Endothelial cell (in vitro differentiated cells): Measurements from ENCODE around the gene FREM1. TPM values are rescaled to one million over a fixed set of nuclear protein-coding genes. Genes with fewer than 3 reads are reported as not detected.

Experiments
- DNase-seq: peaks from one replicate; pipeline ENCODE4 v3.0.0; 2021; ENCODE audit warnings: low spot score
- H3K27ac Mint-ChIP-seq: one replicate; pipeline ENCODE4 v1.8.0; 2021; ENCODE audit warnings: mixed read lengths, inconsistent platforms; ENCODE audit not compliant: unreplicated experiment
- H3K27me3 Mint-ChIP-seq: one replicate; pipeline ENCODE4 v1.8.0; 2021; ENCODE audit warnings: mild to moderate bottlenecking, moderate library complexity, mixed read lengths, inconsistent platforms; ENCODE audit not compliant: unreplicated experiment
- H3K36me3 Mint-ChIP-seq: one replicate; pipeline ENCODE4 v1.8.0; 2021; ENCODE audit warnings: mild to moderate bottlenecking, low read depth, mixed read lengths, inconsistent platforms; ENCODE audit not compliant: unreplicated experiment
- H3K4me1 Mint-ChIP-seq: one replicate; pipeline ENCODE4 v1.8.0; 2021; ENCODE audit warnings: mild to moderate bottlenecking, mixed read lengths, inconsistent platforms; ENCODE audit not compliant: unreplicated experiment
- H3K4me3 Mint-ChIP-seq: one replicate; pipeline ENCODE4 v1.8.0; 2021; ENCODE audit warnings: mild to moderate bottlenecking, mixed read lengths, inconsistent platforms; ENCODE audit not compliant: unreplicated experiment
- H3K9me3 Mint-ChIP-seq: one replicate; pipeline ENCODE4 v1.8.0; 2021; ENCODE audit warnings: mixed read lengths, inconsistent platforms; ENCODE audit not compliant: unreplicated experiment
- CTCF ChIP-seq: fragments of 200-600 bp; sonication (generic); IDR thresholded peaks from one replicate; pipeline ENCODE4 v1.5.0; 2021; ENCODE audit warnings: antibody characterized with exemption; ENCODE audit not compliant: unreplicated experiment
- total RNA-seq: library from RNA; stranded (reverse); fragmentation: NEBNext Ultra II Directional; extraction: Animal tissue kit (Norgen Biotek cat#: 25700); gene quantifications from one replicate; pipeline ENCODE4 v1.2.1, GENCODE V29; 2021; ENCODE audit not compliant: unreplicated experiment

Gene FREM1
- total RNA-seq, 1 donor from 2014 or later, result 2.9 TPM

- H3K36me3 Mint-ChIP-seq, result no peaks in the 10 kb centered on the region
- H3K27ac Mint-ChIP-seq, result peak overlapping the region; percentile 91
- H3K9me3 Mint-ChIP-seq, result no peaks in the 10 kb centered on the region
- peaks cover 56% of the 10 kb centered on the region for H3K4me1 Mint-ChIP-seq
- peaks cover 1% of the 10 kb centered on the region for H3K27me3 Mint-ChIP-seq
- no peak for DNase-seq
- TF ChIP-seq CTCF, result no peak
- peak overlapping the region; percentile 26 for H3K4me3 Mint-ChIP-seq
Measured at GRCh38 chr9:14747111-14747510, 163.1 kb downstream of the FREM1 start.

- DNase-seq, result no peak
- H3K27me3 Mint-ChIP-seq, result peaks cover 1% of the 10 kb centered on the region
- peaks cover 53% of the 10 kb centered on the region for H3K4me1 Mint-ChIP-seq
- H3K36me3 Mint-ChIP-seq, result no peaks in the 10 kb centered on the region
- H3K9me3 Mint-ChIP-seq, result no peaks in the 10 kb centered on the region
- peak overlapping the region; percentile 91 for H3K27ac Mint-ChIP-seq
- no peak for TF ChIP-seq CTCF
- no peak overlapping the region for H3K4me3 Mint-ChIP-seq
Measured at GRCh38 chr9:14746626-14747025, 163.6 kb downstream of the FREM1 start.

GRCh38 chr9:14744768-14745167, 165.5 kb downstream of the FREM1 start:
- Mint-ChIP-seq H3K4me3 (no peak overlapping the region), H3K9me3 (no peaks in the 10 kb centered on the region), H3K4me1 (peaks cover 44% of the 10 kb centered on the region), H3K27me3 (peaks cover 1% of the 10 kb centered on the region), H3K27ac (no peak overlapping the region), H3K36me3 (no peaks in the 10 kb centered on the region)
- TF ChIP-seq CTCF, result no peak
- no peak for DNase-seq

- DNase-seq, result no peak
- TF ChIP-seq CTCF, result no peak
- Mint-ChIP-seq H3K27me3 (no peaks in the 10 kb centered on the region), H3K27ac (no peak overlapping the region), H3K9me3 (no peaks in the 10 kb centered on the region), H3K36me3 (no peaks in the 10 kb centered on the region), H3K4me1 (peaks cover 20% of the 10 kb centered on the region), H3K4me3 (no peak overlapping the region)
Measured at GRCh38 chr9:14741369-14741768, 168.9 kb downstream of the FREM1 start.

GRCh38 chr9:14733133-14733532, 177.1 kb downstream of the FREM1 start:
- Mint-ChIP-seq H3K9me3 (no peaks in the 10 kb centered on the region), H3K4me3 (no peak overlapping the region)
- TF ChIP-seq CTCF, result no peak

More at GRCh38 chr9:14733133-14733532, 177.1 kb downstream of the FREM1 start:
- no peak for DNase-seq
- no peak overlapping the region for H3K27ac Mint-ChIP-seq
- no peaks in the 10 kb centered on the region for H3K36me3 Mint-ChIP-seq
- H3K27me3 Mint-ChIP-seq, result no peaks in the 10 kb centered on the region
- peaks cover 3% of the 10 kb centered on the region for H3K4me1 Mint-ChIP-seq
